ENCODE data around the gene RASGRF1. TPM values are rescaled to one million over a fixed set of nuclear protein-coding genes. Genes with fewer than 3 reads are reported as not detected.
A peak's percentile ranks its signal among the peaks of the same experiment; 100 is the strongest.
"Not testable (repeated sequence)": the region's sequence is repeated elsewhere in the genome, so short reads cannot be mapped to it uniquely, and the experiment has no call there.

The RASGRF1 gene
- total RNA-seq, 2 experiments from 2014 or later: 0.02 TPM; not detected in 1

DNA sequence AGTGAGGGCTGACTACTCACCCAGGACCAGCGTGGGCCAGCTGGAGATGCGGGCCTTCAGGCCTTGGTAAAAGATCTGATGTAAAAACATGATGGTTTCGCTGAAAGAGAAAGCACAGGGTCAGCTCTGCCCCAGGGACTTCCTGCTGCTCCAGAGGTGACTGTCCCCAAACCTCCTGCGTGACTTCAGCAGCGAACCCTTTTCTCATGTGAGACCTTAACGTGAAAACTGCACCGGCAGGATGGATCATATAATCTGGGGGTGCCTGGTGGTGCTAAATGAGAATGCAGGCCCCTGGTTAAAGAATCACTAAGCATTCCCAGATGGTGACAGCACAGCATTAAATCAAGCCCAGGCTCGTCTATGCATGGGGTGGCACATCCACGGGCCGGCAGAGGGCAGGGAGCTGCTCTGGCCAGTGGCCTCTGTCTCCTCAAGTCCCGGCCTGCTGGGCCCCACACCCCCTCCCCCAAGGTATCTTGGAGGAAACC lies 55.4 kb downstream of the RASGRF1 start:
- ATAC-seq: no peak
- no peak overlapping the region for H3K4me3 Mint-ChIP-seq
- no peaks in the 10 kb centered on the region for H3K36me3 Mint-ChIP-seq
- peaks cover 29% of the 10 kb centered on the region for H3K27me3 Mint-ChIP-seq
- H3K27ac Mint-ChIP-seq: no peak overlapping the region
- CTCF ChIA-PET: interaction anchor here (1.4 kb wide), 1 partner anchor 149 kb away, joined by 3 read pairs; no protein-coding TSS in a partner anchor
- H3K4me1 Mint-ChIP-seq: no peaks in the 10 kb centered on the region
- no peak for DNase-seq
- H3K9me3 Mint-ChIP-seq (ENCODE audit: low read depth): no peaks in the 10 kb centered on the region

DNA sequence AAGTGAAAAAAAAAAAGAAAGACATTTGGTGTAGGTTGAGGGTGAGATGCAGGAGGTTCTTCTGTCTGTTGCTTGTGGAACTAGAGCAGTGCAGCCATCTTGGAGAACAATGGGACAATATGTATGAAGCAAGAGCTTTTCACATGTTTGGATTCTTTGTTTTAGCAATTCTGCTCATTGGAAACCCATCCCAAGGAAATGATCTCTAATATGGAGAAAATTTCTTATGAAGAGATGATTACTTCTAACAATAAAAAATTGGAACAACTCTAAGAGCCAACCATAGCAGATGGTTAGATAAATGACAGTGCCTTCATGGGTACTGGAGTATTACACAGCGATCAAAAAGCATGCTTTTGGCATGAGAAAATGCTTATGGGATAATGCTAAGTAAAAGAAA lies 56.3 kb downstream of the RASGRF1 start:
- no peaks in the 10 kb centered on the region for H3K9me3 Mint-ChIP-seq (ENCODE audit: low read depth)
- CTCF ChIA-PET: interaction anchor here (1.8 kb wide), 1 partner anchor 150 kb away, joined by 4 read pairs; no protein-coding TSS in a partner anchor
- H3K4me3 Mint-ChIP-seq: no peak overlapping the region
- no peak overlapping the region for H3K27ac Mint-ChIP-seq
- ATAC-seq (no peak), DNase-seq (no peak)
- peaks cover 29% of the 10 kb centered on the region for H3K27me3 Mint-ChIP-seq
- H3K36me3 Mint-ChIP-seq: no peaks in the 10 kb centered on the region
- no peaks in the 10 kb centered on the region for H3K4me1 Mint-ChIP-seq

- Mint-ChIP-seq H3K36me3 (no peaks in the 10 kb centered on the region), H3K4me3 (no peak overlapping the region), H3K4me1 (no peaks in the 10 kb centered on the region), H3K9me3 (ENCODE audit: low read depth) (no peaks in the 10 kb centered on the region), H3K27ac (no peak overlapping the region), H3K27me3 (peaks cover 25% of the 10 kb centered on the region)
- DNase-seq: no peak
- no peak for ATAC-seq
- CTCF ChIA-PET: interaction anchor here (1.8 kb wide), 1 partner anchor 152 kb away, joined by 4 read pairs; no protein-coding TSS in a partner anchor
These were observed 57.9 kb downstream of the RASGRF1 start for GRCh38 chr15:79032656-79033055.

DNA sequence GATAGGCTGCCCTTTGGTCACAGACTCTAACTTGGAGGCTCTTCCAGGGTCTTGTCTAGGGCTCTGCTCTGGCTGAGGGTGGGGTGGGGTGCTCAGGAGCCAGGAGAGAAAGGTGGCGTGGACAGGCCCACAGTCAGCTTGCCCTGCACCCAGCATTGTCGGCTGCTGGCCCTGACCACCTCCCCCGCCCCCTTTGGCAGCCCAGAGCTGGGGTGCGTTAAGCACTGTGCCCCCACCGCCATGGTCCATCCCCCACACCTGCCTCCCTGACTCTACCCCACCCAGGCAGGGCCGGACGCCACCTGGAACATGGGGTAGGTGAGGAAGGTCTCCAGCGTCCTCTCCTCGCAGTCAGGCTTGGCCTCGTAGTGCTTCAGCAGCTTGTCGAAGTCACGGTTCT lies 58.8 kb downstream of the RASGRF1 start:
- CTCF ChIA-PET: no interaction called here
- peaks cover 22% of the 10 kb centered on the region for H3K27me3 Mint-ChIP-seq
- no peak for DNase-seq
- no peak for ATAC-seq
- H3K27ac Mint-ChIP-seq: no peak overlapping the region
- no peak overlapping the region for H3K4me3 Mint-ChIP-seq
- no peaks in the 10 kb centered on the region for H3K9me3 Mint-ChIP-seq (ENCODE audit: low read depth)
- no peaks in the 10 kb centered on the region for H3K4me1 Mint-ChIP-seq
- H3K36me3 Mint-ChIP-seq: no peaks in the 10 kb centered on the region

- Mint-ChIP-seq H3K9me3 (ENCODE audit: low read depth) (no peaks in the 10 kb centered on the region), H3K4me3 (no peak overlapping the region), H3K4me1 (no peaks in the 10 kb centered on the region), H3K27ac (no peak overlapping the region), H3K36me3 (no peaks in the 10 kb centered on the region), H3K27me3 (peaks cover 17% of the 10 kb centered on the region)
- no peak for DNase-seq
- CTCF ChIA-PET: interaction anchor here (6.6 kb wide), 1 partner anchor 153 kb away, joined by 80 read pairs; no protein-coding TSS in a partner anchor
- ATAC-seq: no peak
These were observed 59.4 kb downstream of the RASGRF1 start for GRCh38 chr15:79031201-79031600.

DNA sequence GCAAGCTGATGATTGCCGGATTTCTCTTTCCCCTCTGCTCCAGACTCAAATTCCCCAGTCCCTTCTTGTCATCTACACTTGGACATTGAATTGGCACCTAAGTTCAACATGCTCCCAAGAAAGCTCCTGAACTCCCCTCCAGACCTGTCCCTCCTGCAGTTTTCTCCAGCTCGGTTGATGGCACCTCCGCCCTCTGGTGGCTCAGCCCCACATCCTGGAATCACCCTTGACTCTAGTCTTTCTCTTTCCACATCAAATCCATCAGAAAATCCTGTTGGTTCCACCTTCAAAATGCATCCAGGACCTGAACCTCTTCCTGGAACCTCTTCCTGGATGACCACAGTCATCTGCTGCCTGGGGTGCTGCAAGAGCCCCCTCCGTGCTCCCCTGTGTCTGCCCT lies 60.1 kb downstream of the RASGRF1 start:
- no peaks in the 10 kb centered on the region for H3K4me1 Mint-ChIP-seq
- no peaks in the 10 kb centered on the region for H3K36me3 Mint-ChIP-seq
- peaks cover 10% of the 10 kb centered on the region for H3K27me3 Mint-ChIP-seq
- H3K27ac Mint-ChIP-seq: no peak overlapping the region
- ATAC-seq (no peak), DNase-seq (no peak)
- H3K4me3 Mint-ChIP-seq: no peak overlapping the region
- H3K9me3 Mint-ChIP-seq (ENCODE audit: low read depth): no peaks in the 10 kb centered on the region
- CTCF ChIA-PET: interaction anchor here (6.6 kb wide), 1 partner anchor 154 kb away, joined by 80 read pairs; no protein-coding TSS in a partner anchor

DNA sequence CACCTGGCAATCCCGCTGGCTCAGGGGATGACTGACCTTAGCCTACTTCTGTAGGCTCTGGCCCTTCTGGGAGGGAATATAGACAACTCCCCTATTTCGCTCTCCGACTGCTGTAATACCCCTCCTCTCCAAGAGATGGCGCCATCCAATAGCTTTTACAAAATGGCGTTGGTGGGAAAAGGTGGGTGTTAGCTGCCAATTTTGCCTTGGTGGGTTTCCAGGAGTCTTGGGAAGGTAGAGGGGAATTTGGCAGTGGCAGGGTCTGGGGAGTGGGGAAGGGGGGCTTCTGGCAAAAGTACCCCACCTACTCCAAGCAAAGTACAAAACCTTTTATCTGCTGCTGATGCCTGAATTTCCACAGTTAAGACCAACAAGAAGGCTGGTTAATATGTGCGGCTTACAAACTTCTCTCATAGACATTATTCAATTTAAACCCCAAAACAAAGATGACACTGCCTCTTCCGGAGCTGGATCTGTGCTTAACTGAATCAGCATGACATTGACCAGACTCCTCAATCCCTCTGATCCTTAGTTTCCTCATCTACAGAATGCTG lies 62.1 kb downstream of the RASGRF1 start:
- H3K4me1 Mint-ChIP-seq: no peaks in the 10 kb centered on the region
- H3K27ac Mint-ChIP-seq: no peak overlapping the region
- CTCF ChIA-PET: interaction anchor here (0.7 to 6.6 kb wide), 13 partner anchors 8 to 249 kb away, joined by 3 to 80 read pairs (median 4); no protein-coding TSS in a partner anchor
- H3K4me3 Mint-ChIP-seq: no peak overlapping the region
- H3K9me3 Mint-ChIP-seq (ENCODE audit: low read depth): peaks cover 6% of the 10 kb centered on the region
- no peaks in the 10 kb centered on the region for H3K27me3 Mint-ChIP-seq
- DNase-seq (peak; percentile 59), ATAC-seq (no peak)
- peaks cover 2% of the 10 kb centered on the region for H3K36me3 Mint-ChIP-seq

DNA sequence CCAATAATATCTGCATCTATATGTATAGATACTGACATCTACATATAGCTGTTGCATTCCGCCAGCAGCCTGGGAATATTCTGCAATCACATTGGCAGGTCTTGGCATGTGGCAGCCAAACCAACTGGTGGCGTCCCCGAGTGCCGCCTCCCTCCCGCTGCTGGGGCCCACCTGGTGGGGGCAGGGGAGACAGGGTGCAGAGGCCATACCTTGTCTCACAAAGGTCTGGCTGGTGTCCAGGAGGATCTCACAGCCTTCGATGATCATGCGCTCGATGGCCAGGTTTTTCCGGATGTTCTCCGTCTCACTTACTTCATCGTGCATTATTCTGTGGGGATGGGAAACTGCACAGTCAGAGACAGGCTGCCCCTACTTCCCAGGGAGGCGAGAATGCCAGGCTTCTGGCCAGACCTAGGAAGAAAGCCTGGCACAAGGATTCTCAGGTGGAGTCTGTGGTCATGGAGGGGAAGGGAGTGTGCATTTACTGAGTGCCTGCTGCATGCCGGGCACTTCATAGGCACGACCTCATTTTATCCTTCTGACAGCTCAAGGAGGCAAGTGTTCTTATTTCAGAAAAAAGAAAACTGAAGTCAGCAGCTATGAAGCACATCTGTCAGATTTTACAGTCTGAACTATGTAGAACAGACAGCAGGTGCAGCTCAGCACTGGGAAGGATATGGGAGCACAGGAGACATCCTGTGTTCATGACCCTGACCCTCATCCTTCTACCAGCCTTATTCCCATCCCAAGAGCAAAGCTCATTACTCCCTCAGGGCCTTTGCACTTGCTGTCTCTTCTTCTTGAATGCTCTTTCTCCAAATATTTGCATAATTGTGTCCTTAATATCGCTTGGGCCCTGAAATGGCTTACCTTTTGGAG lies 62.8 kb downstream of the RASGRF1 start:
- no peaks in the 10 kb centered on the region for H3K4me1 Mint-ChIP-seq
- no peak for DNase-seq
- CTCF ChIA-PET: interaction anchor here (0.7 to 6.6 kb wide), 12 partner anchors 8 to 183 kb away, joined by 3 to 80 read pairs (median 6); no protein-coding TSS in a partner anchor
- no peak for ATAC-seq
- no peak overlapping the region for H3K4me3 Mint-ChIP-seq
- no peaks in the 10 kb centered on the region for H3K27me3 Mint-ChIP-seq
- H3K27ac Mint-ChIP-seq: no peak overlapping the region
- H3K9me3 Mint-ChIP-seq (ENCODE audit: low read depth): peaks cover 6% of the 10 kb centered on the region
- peaks cover 2% of the 10 kb centered on the region for H3K36me3 Mint-ChIP-seq

DNA sequence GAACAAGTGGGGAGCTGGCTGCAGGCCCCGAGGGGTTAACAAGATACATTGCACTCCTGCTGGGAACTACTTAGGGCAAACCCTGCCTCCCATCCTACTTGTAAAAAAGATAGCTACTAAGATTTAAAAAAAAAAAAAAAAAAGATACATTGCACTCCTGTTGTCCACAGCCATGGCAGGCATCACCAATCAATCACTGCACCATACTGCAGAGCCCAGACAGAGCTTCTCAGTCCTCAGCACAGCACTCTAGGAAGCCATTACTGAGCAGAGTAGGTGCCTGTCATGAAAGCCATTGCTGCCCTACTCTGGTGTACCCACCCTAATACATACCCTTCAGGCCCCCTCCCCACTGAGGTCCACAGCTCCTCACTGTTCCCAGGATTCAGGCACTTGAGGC lies 64.8 kb downstream of the RASGRF1 start:
- H3K9me3 Mint-ChIP-seq (ENCODE audit: low read depth): peaks cover 6% of the 10 kb centered on the region
- H3K36me3 Mint-ChIP-seq: peaks cover 2% of the 10 kb centered on the region
- H3K4me3 Mint-ChIP-seq: no peak overlapping the region
- CTCF ChIA-PET: interaction anchor here (1.1 to 6.6 kb wide), 2 partner anchors 118 to 159 kb away, joined by 3 to 80 read pairs; no protein-coding TSS in a partner anchor
- H3K27me3 Mint-ChIP-seq: no peaks in the 10 kb centered on the region
- H3K27ac Mint-ChIP-seq: no peak overlapping the region
- no peak for DNase-seq
- H3K4me1 Mint-ChIP-seq: no peaks in the 10 kb centered on the region
- no peak for ATAC-seq

GRCh38 chr15:79025201-79025600 lies 65.4 kb downstream of the RASGRF1 start:
- no peak overlapping the region for H3K4me3 Mint-ChIP-seq
- ATAC-seq (no peak), DNase-seq (no peak)
- no peaks in the 10 kb centered on the region for H3K27me3 Mint-ChIP-seq
- no peaks in the 10 kb centered on the region for H3K4me1 Mint-ChIP-seq
- peaks cover 6% of the 10 kb centered on the region for H3K9me3 Mint-ChIP-seq (ENCODE audit: low read depth)
- H3K36me3 Mint-ChIP-seq: peaks cover 2% of the 10 kb centered on the region
- CTCF ChIA-PET: interaction anchor here (1.1 to 6.6 kb wide), 2 partner anchors 118 to 159 kb away, joined by 3 to 80 read pairs; no protein-coding TSS in a partner anchor
- H3K27ac Mint-ChIP-seq: no peak overlapping the region

DNA sequence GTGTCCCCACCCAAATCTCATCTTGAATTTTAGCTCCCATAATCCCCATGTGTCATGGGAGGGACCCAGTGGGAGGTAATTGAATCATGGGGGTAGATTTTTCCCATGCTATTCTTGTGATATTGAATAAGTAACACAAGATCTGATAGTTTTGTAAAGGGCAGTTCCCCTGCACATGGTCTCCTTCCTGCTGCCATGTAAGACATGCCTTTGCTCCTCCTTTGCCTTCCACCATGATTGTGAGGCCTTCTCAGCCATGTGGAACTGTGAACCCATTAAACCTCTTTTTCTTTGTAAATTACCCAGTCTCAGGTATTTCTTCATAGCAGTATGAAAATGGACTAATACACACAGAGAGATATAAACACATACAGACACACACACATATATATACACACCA lies 66.1 kb downstream of the RASGRF1 start:
- H3K4me3 Mint-ChIP-seq; H3K4me1 Mint-ChIP-seq; CTCF ChIA-PET; H3K9me3 Mint-ChIP-seq (ENCODE audit: low read depth); H3K27ac Mint-ChIP-seq; DNase-seq; H3K36me3 Mint-ChIP-seq; ATAC-seq; H3K27me3 Mint-ChIP-seq: not testable (repeated sequence)

DNA sequence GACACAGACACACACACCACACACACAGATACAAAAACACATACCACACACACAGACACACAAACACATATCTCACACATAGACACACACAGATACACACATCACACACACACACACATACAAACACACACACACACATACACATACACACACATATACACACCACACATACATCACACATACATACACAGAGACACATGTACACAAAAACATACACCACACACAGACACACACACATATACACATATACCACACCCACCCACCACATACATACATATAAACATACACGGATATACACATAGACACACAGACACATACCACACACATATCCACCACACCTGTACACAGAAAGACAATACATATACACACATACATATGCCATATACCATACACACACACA lies 66.7 kb downstream of the RASGRF1 start:
- CTCF ChIA-PET: interaction anchor here (1.3 to 1.6 kb wide), 2 partner anchors 17 to 161 kb away, joined by 6 to 7 read pairs; no protein-coding TSS in a partner anchor
- DNase-seq (no peak), ATAC-seq (no peak)
- Mint-ChIP-seq H3K27ac (no peak overlapping the region), H3K9me3 (ENCODE audit: low read depth) (peaks cover 6% of the 10 kb centered on the region), H3K27me3 (peaks cover 3% of the 10 kb centered on the region), H3K36me3 (peaks cover 2% of the 10 kb centered on the region), H3K4me1 (no peaks in the 10 kb centered on the region), H3K4me3 (no peak overlapping the region)

GRCh38 chr15:79023546-79023890 lies 67.1 kb downstream of the RASGRF1 start:
- Mint-ChIP-seq H3K27ac (no peak overlapping the region), H3K4me3 (no peak overlapping the region), H3K27me3 (peaks cover 3% of the 10 kb centered on the region), H3K36me3 (peaks cover 2% of the 10 kb centered on the region), H3K9me3 (ENCODE audit: low read depth) (peaks cover 6% of the 10 kb centered on the region), H3K4me1 (no peaks in the 10 kb centered on the region)
- no peak for ATAC-seq
- DNase-seq: no peak
- CTCF ChIA-PET: interaction anchor here (1.3 to 1.6 kb wide), 2 partner anchors 16 to 161 kb away, joined by 6 to 7 read pairs; no protein-coding TSS in a partner anchor

Measured in activated CD8-positive, alpha-beta memory T cell treated with anti-CD3 and anti-CD28 coated beads, Interleukin-2, amount 10 ng/mL, durations not matched to agents 7 days and 5 days (primary cell).